IPS-11a (cell line): Measurements from ENCODE around the gene KANK2.
A peak's percentile ranks its signal among the peaks of the same experiment; 100 is the strongest.
"Not testable (repeated sequence)": the region's sequence is repeated elsewhere in the genome, so short reads cannot be mapped to it uniquely, and the experiment has no call there.

Experiments used
- H3K4me3 ChIP-seq: one replicate; pipeline ENCODE4 v1.5.1; 2013; ENCODE audit warnings: low read depth, low read length, control low read depth

Gene KANK2

DNA sequence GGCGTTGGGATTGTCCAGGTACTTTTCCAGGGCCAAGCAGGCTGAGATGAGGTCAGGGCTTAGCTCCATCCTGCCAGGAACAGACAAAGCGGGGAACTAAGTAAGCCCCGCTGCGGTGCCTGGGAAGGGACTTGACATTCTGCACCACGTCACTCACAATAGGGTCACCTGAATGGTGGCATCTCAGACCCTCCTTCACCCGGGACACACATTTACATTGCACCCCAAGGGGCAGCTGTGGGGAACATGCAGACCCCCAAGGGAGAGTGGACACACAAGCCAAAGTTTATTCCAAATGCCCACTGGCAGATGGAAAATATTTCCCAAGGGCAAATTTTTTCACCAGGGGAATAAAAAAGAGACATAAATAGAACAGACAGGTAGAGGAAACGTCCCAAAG is 21.4 kb downstream of the KANK2 start:
- H3K4me3 ChIP-seq = no peak overlapping the region

DNA sequence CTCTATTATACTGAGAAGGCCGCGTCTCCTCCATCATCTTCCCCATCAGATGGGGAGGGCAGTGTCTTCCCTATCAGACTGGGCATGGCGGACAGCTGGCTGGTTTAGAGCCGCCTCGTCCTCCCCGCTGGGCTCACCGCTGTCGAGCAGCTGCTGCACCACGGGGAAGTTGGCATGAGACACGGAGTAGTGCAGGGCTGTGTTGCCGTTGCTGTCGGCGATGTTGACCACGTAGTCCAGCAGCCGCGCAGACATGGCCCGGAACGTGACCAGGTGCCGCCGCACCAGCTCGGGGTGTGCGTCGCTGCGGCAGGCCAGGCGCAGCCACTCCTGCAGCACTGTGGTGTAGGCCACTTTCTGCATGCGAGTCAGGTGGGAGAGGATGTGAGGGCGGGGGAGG is 23.0 kb downstream of the KANK2 start:
- H3K4me3 ChIP-seq = no peak overlapping the region

DNA sequence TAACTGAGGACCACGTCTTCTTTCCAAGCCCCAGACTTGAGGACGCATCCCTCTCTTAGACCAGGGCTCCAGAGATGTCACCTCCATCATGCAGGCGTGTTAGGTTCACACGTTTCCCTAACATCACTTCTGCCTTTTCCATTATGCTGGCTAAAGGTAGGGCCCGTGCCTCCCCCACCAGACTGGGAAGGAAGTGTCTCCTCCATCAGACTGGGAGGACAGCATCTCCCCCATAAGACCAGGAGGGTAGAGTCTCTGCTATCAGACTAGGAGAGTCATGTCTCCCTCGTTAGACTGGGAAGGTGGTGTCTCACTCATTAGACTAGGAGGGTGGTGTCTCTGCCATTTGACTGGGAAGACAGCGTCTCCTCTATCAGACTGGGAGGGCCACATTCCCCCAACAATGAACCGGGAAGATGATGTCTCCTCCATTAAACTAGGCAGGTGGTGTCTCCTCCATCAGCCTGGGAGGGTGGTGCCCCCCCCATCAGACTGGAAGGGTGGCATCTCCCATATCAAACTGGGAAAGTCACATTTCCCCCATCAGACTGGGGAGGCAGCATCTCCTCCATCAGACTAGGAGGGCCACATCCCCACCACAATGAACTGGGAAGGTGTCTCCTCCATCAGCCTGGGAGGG is 23.7 kb downstream of the KANK2 start:
- H3K4me3 ChIP-seq = no peak overlapping the region

DNA sequence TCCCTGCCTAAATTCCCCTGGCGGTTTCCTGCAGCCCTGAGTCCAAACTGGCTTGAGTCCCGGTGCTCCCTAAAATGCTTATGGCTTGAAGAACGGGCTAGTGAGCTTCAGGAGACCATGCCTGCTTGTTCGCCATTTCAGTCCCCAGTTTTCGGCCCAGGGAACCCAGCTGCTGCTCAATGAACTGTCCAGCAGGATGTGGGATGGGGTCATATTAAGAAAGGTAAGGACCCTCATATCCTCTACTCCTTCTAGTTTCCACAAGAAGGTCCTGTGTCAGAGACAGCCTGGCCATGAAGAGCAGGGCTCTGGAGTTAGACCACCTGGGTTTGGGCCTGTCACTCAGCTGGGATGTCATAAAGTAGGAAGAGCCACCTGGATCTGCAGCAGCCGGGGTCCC is 24.8 kb downstream of the KANK2 start:
- no peak overlapping the region for H3K4me3 ChIP-seq

DNA sequence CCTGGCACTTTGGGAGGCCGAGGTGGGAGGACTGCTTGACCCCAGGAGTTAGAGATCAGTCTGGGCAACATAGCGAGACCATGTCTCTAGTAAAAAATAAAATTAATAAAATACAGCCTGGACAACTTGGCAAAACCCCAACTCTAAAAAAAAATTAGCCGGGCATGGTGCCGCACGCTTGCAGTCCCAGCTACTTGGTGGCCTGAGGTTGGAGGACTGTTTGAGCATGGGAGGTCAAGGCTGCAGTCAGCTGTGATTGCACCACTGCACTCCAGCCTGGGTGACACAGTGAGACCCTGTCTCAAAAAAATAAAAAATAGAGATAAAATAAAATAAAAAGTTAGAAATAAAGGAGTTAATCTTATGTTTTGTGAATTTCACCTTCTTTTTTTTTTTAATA is 26.2 kb downstream of the KANK2 start:
- no peak overlapping the region for H3K4me3 ChIP-seq

DNA sequence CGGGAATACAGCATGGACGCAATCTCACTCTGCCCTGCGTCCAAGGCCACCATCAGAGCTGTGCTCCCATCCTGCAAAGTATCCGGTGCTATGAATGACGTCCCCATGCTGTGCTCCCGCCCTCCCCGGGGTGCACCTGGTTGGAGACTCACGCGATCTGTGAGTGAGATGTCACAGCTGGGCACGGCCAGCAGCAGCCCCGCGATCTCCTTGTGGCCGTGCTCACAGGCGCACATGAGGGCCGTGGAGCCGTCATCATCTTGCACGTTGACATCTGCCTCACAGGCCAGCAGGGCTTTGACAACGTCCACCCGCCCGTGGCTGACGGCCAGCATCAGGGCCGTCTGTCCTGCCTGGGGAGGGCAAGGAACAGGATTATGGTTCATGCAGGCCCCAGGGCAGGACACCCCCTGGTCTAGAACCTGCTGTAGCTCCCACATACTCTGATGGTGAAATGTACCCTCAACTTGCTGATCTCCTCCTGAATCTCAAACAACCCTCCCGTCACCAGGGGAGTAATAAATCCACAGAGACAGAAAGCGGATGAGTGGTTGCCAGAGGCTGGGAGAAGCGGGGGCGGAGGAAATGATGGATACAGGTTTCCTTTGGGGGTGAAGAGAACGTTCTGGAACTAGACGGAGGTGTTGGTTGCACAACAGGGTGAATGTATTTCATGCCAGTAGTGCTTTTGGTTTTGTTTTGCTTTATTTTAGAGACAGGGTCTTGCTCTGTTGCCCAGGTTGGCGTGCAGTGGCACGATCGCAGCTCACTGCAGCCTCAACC is 27.3 kb downstream of the KANK2 start:
- no peak overlapping the region for H3K4me3 ChIP-seq

DNA sequence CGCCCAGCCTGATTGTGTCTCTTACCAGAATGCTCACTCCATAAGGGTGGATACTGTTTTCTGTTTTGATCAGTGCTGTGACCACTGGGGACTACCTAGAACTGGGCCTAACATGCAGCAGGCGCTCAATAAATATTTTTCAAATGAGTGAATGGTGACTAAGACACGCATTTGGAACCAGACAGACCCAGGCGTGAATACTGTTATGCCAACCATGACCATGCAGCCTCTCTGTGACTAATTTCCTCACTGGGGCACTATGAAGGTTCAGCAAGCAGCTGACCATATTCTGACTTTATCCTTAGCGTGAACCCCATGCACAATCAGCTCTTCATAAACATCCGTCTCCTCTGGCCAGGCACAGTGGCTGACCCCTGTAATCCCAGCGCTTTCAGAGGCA is 28.8 kb downstream of the KANK2 start:
- H3K4me3 ChIP-seq = no peak overlapping the region

DNA sequence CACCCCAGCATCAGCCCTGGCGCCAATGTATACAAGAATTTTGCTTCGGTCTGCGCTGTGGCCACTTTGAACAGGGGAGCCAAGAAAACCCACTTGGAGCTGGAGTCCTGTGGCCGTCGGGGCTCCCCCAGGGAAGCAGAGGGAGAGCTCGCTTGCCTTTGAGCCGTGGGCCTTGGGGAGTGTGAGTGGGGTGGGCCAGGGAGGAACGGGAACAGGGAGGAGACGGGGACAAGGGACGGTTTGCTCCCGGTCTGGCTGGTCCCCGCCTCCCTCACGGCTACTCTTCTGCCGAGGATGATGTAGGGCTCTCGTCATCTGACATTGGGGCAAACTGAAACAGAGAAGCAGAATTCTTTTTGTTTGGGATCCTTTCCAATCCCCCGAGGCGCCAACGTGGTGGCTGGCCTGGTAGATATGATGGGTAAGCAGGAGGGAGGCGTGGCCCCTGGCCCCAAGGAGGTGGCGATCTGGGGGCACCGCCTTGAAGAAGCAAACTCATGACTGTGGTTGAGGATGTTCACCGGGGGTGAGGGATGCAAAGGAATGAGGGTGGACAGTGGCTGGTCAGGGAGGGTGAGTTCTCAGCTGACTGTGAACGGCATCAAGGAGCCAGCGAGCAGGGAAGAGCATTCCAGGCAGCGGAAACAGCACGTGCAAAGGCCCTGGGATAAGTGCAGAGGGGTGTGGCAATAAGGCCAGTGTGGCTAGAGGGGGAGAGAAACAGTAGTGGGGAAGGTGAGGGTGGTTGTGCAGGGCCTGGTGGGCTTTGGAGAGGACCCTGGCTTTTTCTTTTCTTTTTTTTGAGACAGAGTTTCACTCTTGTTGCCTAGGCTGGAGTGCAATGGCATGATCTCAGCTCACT is 30.8 kb downstream of the KANK2 start:
- H3K4me3 ChIP-seq = no peak overlapping the region

DNA sequence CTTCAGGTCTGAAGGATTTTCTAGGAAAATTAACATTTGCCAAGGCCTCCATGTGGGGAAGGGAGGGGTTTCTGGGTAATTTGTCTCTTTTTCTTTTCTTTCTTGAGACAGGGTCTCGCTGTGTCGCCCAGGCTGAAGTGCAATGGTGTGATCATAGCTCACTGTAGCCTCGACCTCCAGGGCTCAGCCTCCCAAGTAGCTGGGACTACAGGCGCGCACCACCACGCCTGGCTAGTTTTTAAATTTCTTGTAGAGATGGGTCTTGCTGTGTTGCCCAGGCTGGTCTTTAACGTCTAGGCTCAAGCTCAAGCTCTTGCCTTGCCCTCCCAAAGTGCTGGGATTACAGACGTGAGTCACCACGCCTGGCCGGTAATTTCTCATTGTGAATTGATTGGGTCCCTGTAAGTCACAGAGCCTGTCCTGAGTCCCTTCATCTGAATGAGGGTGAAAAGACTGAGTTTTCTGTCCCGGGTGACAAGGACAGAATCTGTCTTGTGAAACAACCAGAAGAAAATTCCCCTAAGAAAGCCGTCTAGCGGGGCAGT is 31.8 kb downstream of the KANK2 start:
- H3K4me3 ChIP-seq = no peak overlapping the region

DNA sequence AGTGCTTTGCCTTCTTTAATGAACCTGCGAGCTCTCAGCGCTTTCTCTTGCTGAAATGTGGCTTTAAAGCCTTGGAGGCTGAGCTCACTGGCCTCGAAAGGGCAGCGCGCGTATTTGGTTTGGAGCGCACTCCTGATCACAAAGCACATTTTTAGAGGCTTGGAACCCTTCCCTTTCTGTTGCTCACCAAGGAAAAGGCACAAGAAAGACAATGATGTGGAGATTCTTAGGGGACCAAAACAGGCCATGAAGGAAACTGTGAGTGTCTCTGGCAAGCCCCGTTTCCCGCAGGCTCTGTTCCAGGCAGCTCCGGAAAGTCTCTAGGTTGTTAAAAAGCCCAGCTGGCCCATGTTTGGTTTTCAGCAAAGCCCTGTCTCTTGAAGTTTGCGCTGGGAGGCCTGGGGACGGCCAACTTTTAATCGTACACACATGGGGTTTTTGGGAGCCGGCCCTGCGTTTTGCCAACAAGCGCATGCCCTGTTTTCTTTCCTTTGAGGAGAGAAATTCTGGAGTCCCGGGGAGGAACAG is 32.4 kb downstream of the KANK2 start:
- no peak overlapping the region for H3K4me3 ChIP-seq

DNA sequence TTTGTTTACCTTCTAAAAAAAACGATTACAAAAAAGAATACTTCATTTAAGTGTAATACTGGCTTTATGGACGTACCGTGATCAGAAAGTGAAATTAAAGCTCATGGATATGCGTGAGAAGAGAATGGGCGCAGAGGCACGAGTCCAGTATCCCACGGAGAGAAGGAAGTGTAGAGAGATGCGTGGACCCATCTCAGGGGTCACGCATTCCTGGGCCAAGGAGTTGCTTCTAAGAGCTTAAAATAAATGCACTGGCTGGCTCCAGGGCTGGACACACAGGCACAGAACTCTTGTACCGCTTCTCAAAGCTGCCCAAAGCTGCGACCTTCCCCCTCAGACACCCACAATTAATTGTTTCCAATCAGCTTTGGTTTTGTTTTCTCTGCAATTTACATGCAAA is 33.0 kb downstream of the KANK2 start:
- H3K4me3 ChIP-seq = no peak overlapping the region

DNA sequence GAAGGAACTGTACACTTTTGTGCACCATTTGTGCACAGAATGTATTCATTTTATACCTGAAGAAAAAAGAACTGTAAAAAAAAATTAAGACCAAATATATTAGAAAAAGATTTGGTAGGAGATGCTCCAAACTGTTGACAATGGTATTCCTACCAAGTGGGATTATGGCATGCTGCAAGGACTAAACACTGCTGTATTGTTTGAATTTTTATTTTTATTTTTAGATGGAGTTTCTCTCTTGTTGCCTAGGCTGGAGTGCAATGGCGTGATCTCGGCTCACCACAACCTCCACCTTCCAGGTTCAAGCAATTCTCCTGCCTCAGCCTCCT is 36.9 kb downstream of the KANK2 start:
- H3K4me3 ChIP-seq = not testable (repeated sequence)

DNA sequence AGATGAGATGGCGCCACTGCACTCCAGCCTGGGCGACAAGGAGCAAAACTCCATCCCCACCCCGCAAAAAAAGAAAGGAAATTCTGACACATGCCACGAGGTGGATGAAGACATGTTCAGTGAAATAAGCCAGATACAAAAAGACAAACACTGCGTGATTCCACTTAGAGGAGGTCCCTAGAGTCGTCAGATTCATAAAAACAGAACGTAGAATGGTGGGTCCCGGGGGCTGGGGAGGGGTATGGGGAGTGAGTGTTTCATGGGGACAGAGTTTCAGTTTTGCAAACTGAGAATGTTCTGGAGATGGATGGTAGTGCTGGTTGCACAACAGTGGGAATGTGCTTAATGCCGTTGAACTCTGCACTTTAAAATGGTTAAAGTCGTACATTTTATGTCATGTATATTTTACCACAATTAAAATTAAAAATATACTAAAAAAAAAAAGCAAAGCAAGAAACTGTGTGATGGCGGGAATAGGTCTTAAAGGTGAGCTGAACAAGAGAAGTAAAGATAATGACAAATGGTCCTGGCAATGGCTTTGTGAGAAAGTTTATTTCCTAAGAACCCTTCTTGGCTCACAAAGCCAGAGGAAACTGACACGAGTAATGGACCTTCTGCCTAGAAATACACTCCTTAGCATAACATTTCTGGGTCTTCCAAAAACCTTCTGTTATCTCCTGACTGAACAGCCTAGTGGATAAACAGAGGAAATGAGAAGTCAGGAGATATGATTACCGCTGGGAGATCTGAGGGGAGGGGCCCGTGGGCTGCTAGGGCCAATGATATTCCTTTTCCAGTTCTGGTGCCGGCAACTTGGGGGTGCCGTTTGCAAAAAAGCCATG is 37.5 kb downstream of the KANK2 start:
- no peak overlapping the region for H3K4me3 ChIP-seq

DNA sequence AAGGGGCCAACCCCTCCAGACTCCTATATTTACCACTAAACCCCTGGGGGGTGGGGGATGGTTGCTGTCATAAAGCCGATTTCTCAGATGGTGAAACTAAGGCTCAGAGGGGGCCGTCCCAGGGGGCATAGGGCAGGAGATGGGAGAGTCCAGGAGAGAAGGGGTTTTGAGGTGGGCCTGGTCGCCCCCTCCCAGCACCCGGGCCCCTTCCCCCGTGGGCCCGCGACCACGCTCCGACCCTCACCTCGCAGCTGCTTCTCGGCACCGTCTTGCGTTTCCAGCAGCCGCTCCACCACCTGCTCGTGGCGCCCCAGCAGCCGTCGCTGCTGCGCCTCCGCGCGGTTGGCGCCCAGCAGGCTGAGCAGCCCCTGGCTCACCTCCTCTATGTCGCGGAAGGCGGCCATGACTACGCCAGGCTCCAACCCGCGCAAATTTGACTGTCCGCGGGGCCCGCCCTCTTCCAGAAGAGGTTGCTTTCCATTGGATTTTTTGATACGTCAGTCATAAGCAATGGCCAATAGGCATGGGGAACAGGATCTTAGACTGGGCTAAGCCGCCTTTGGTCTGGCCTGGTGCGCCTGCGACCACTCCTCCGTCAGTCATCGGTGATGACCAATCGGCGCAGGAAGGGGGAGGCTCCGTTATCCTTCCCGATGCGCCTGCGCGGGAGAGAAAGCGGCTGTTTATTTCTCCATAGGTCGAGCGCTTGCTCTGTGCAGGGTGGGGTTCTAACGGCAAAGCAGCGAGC is 41.8 kb downstream of the KANK2 start, which contains the start of gene SPC24:
SPC24 (minus strand) TSS at position 410 of the 748 bp plus-strand sequence; CDS start at position 404, 6 bp downstream.
- peak within 1 kb of the TSS; percentile 94 for H3K4me3 ChIP-seq

DNA sequence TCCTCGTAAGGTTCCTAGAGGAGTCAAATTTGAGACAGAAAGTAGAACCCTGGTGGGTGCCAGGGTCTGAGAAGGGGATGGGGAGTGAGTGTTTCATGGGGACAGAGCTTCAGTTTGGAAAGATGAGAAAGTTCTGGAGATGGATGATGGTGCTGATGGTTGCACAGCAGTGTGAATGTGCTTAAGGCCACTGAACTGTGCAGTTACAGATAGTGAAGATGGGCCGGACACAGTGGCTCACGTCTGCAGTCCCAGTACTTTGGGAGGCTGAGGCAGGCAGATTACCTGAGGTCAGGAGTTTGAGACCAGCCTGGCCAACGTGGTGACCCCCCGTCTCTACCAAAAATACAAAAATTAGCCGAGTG is 42.7 kb downstream of the KANK2 start:
- H3K4me3 ChIP-seq = peak overlapping the region; percentile 94

DNA sequence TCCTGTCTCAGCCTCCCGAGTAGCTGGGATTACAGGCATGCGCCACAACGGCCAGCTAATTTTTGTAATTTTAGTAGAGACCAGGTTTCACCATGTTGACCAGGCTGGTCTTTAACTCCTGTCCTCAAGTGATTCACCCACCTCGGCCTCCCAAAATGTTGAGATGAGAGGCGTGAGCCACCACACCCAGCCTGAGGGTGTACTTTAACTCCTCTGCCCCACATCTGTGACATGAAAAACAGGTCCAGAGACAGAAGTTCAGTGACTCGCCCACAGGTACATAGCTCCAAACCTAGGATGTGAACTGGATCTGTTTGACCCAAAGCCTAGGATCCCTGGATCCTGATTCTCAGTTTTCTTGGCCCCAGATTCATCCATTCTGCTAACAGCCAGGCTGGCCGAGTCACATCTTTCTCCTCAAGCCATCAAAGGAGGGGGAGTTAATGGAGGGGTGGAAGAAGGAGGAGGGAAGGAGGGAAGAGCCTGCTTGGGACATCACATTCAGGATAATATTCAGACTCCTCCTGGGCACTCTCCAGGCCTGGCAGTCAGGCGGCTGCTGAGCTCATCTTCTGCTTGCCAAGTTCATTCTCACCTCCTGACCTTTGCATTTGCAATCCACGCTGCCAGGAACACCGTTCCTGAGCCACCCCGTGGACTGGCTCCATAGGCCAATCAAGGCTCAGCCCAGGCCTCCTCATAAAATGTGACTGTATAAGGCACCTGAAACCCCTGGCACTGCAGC is 44.9 kb downstream of the KANK2 start:
- no peak overlapping the region for H3K4me3 ChIP-seq

DNA sequence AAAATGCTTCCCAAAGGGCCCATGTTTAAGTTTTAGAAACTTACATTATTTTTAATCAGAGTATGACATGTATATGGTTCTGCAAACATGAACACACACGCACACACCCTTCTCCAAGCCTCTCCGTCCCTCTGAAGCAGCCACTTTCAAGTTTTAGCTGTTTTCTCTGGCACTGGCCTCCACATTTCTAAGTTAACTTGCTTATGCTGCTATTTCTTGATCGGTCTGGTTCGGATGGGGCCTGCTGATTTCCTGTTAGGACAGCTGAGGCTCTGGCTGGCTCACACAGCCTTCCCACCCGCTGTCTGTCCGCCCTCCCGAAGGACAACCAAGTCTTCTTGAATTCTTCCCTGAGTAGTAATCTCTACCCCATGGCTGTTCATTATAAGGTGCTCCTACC is 46.2 kb downstream of the KANK2 start:
- no peak overlapping the region for H3K4me3 ChIP-seq

DNA sequence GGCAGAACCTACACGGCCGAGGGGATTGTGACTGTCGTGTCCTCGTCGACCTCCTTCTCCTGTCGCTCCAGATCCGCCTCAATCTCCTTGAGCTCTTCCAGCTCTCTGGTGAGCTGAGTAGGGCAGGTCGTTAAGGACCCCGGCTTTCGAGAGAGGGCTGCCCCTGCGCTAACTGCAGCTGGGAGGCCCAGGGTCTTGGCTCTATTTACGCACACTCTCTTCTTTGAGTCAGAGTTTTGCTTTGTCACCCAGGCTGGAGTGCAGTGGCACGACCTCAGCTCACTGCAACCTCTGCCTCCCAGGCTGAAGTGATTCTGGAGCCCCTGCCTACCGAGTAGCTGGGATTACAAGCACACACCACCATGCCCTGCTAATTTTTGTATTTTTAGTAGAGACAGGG is 49.3 kb downstream of the KANK2 start:
- H3K4me3 ChIP-seq = no peak overlapping the region

DNA sequence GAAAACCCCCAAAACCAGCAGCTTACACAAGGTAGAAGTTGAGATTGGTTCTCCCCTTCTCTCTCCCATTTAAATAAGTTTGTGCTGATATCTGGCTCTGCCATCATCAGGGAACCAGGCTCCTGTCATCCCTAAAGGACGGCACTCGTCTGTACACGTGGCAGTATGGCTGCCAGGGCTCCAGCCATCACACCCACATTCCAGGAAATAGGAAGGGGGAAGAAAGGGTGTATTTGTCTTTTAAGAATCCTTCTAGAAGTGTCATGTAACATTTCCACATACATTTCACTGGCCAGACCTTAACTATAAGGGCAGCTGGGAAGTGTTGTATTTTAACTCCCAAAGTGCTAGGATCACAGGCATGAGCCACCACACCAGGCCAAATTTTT is 51.8 kb downstream of the KANK2 start:
- H3K4me3 ChIP-seq = no peak overlapping the region
